Endothelial cell of umbilical vein (primary cell): ENCODE measurements around the gene CLEC16A.

Source experiments
- CTCF ChIP-seq, 2 donors: IDR thresholded peaks; 1 replicate in 1 of 2; 2 replicates in 1 of 2; pipeline ENCODE4 v1.5.1; 2011; ENCODE audit warnings: low read length in 2 of 2, mild to moderate bottlenecking in 2 of 2, moderate library complexity in 2 of 2, control low read depth in 1 of 2, inconsistent platforms in 1 of 2, low read depth in 1 of 2; ENCODE audit not compliant: insufficient read depth in 1 of 2; ENCODE audit errors: extremely low read depth in 1 of 2
- EZH2 ChIP-seq: IDR thresholded peaks from 2 replicates; pipeline ENCODE4 v1.6.1; 2012; ENCODE audit warnings: borderline replicate concordance, low read depth, mild to moderate bottlenecking, moderate library complexity, low read length, inconsistent platforms; ENCODE audit not compliant: severe bottlenecking
- GATA2 ChIP-seq: IDR thresholded peaks from 2 replicates; pipeline ENCODE4 v1.7.0; 2011; ENCODE audit warnings: low read depth, mild to moderate bottlenecking, moderate library complexity, mixed read lengths, low read length; ENCODE audit not compliant: insufficient read length, insufficient read depth
- JUN ChIP-seq: IDR thresholded peaks from 2 replicates; pipeline ENCODE4 v1.6.1; 2011; ENCODE audit warnings: borderline replicate concordance, low read depth; ENCODE audit not compliant: insufficient read length, insufficient read depth
- MAX ChIP-seq: IDR thresholded peaks from 2 replicates; pipeline ENCODE4 v1.6.1; 2011; ENCODE audit not compliant: insufficient read depth, insufficient read length
- MYC ChIP-seq: IDR thresholded peaks from one replicate; pipeline ENCODE4 v1.6.1; 2011; ENCODE audit warnings: mild to moderate bottlenecking, low read depth, low read length
- POLR2A ChIP-seq: IDR thresholded peaks from 2 replicates; pipeline ENCODE4 v1.6.1; 2012; ENCODE audit warnings: low read depth, mild to moderate bottlenecking, control low read depth, low read length
- POLR2AphosphoS5 ChIP-seq: IDR thresholded peaks from 2 replicates; pipeline ENCODE4 v1.6.1; 2012; ENCODE audit warnings: low read depth, mild to moderate bottlenecking, control low read depth, low read length, moderate library complexity; ENCODE audit not compliant: insufficient read depth

- TF ChIP-seq POLR2AphosphoS5 (no peak), CTCF (IDR thresholded peaks at IDR 0.05; ENCODE audit: extremely low read depth in 1 of 2, insufficient read depth in 1 of 2, low read depth in 1 of 2, low read length in 2 of 2) (no peak), EZH2 (no peak), POLR2A (no peak), MAX (no peak), JUN (no peak), GATA2 (no peak), MYC (no peak)
These were observed 227.5 kb downstream of the CLEC16A start for GRCh38 chr16:11171757-11172299.
